B cell (primary cell): ENCODE measurements around the gene CALHM3. TPM values are rescaled to one million over a fixed set of nuclear protein-coding genes. Genes with fewer than 3 reads are reported as not detected.

ENCODE experiments used
- ATAC-seq: fragments of 200-7000 bp; cut with Tn5 transposase; one replicate; pipeline ENCODE4 v1.10.0; 2021; ENCODE audit warnings: low read depth, mild to moderate bottlenecking, moderate number of reproducible peaks, moderate library complexity
- CTCF ChIA-PET: fragments of 350-600 bp; sonication (Branson Sonifier 250); formaldehyde crosslinking; loops from one replicate; lab custom pipeline; 2021; ENCODE audit warnings: antibody characterized with exemption, inconsistent platforms; lab: Charles Lee
- POLR2A ChIA-PET: fragments of 350-600 bp; sonication (Branson Sonifier 250); formaldehyde crosslinking; loops from one replicate; lab custom pipeline; 2021; ENCODE audit warnings: antibody characterized with exemption; lab: Charles Lee
- DNase-seq: peaks from one replicate; pipeline ENCODE4 v3.0.0; 2013
- H2AFZ ChIP-seq: 2 replicates; pipeline ENCODE4 v1.6.1; 2012; ENCODE audit warnings: mild to moderate bottlenecking, low read depth, low read length; ENCODE audit not compliant: insufficient read depth, poor library complexity, severe bottlenecking
- H3K27ac ChIP-seq, 2 donors: 1 replicate in 1 of 2; 2 replicates in 1 of 2; pipeline ENCODE4 v1.5.1; 2012 to 2013; ENCODE audit warnings: low read length in 2 of 2, mild to moderate bottlenecking in 2 of 2, moderate library complexity in 1 of 2
- H3K27me3 ChIP-seq, 4 experiments: fragments of 200-600 bp in 1 of 4; sonication (generic) in 1 of 4; replicated peaks in 1 of 4; 1 replicate in 2 of 4; 2 replicates in 2 of 4; pipeline versions ENCODE4 v1.6.1 to v1.7.0; 2013 to 2016; ENCODE audit warnings: low read length in 3 of 4, mild to moderate bottlenecking in 2 of 4, mixed read lengths in 1 of 4, moderate library complexity in 1 of 4; ENCODE audit not compliant: insufficient read depth in 4 of 4, control insufficient read depth in 3 of 4; ENCODE audit errors: control extremely low read depth in 1 of 4
- H3K36me3 ChIP-seq, 2 experiments: replicated peaks in 1 of 2; 1 replicate in 1 of 2; 2 replicates in 1 of 2; pipeline versions ENCODE4 v1.6.1 to v1.7.1; 2013; ENCODE audit warnings: low read length in 1 of 2; ENCODE audit not compliant: insufficient read depth in 2 of 2, control insufficient read depth in 1 of 2; ENCODE audit errors: control extremely low read depth in 1 of 2, extremely low read depth in 1 of 2
- H3K4me1 ChIP-seq, 2 donors: fragments of 200-600 bp in 1 of 2; sonication (generic) in 1 of 2; 1 replicate in 1 of 2; 2 replicates in 1 of 2; pipeline versions ENCODE4 v1.5.1 to v1.6.1; 2013 to 2017; ENCODE audit warnings: low read length in 2 of 2; ENCODE audit not compliant: control insufficient read depth in 2 of 2, insufficient read depth in 2 of 2
- H3K4me2 ChIP-seq: replicated peaks from 2 replicates; pipeline ENCODE3; 2012; ENCODE audit warnings: mild to moderate bottlenecking, low read depth, low read length; ENCODE audit not compliant: poor library complexity, severe bottlenecking
- H3K4me3 ChIP-seq, 5 experiments: fragments of 200-600 bp in 1 of 5; sonication (generic) in 1 of 5; 1 replicate in 3 of 5; 2 replicates in 2 of 5; pipeline versions ENCODE4 v1.5.1 to v1.7.0; 2011 to 2016; ENCODE audit warnings: low read length in 4 of 5, mild to moderate bottlenecking in 4 of 5, low read depth in 2 of 5, control low read depth in 1 of 5, moderate library complexity in 1 of 5; ENCODE audit not compliant: insufficient read depth in 1 of 5; ENCODE audit errors: control extremely low read depth in 1 of 5, extremely low read depth in 1 of 5
- H3K79me2 ChIP-seq: fragments of 200-600 bp; sonication (generic); one replicate; pipeline ENCODE4 v1.6.0; 2016; ENCODE audit warnings: low read length; ENCODE audit not compliant: control insufficient read depth, insufficient read depth
- H3K9ac ChIP-seq: fragments of 200-600 bp; sonication (generic); 2 replicates; pipeline ENCODE4 v1.6.1; 2017; ENCODE audit warnings: mild to moderate bottlenecking, low read length, moderate library complexity
- H3K9me3 ChIP-seq, 3 donors: one replicate each; pipeline versions ENCODE4 v1.6.1 to v1.7.1; 2013; ENCODE audit warnings: low read length in 2 of 3; ENCODE audit not compliant: control insufficient read depth in 2 of 3, insufficient read depth in 1 of 3; ENCODE audit errors: control extremely low read depth in 1 of 3
- H4K20me1 ChIP-seq: 2 replicates; pipeline ENCODE4 v1.6.0; 2012; ENCODE audit warnings: mild to moderate bottlenecking, low read length; ENCODE audit not compliant: insufficient read depth, control insufficient read depth, poor library complexity, severe bottlenecking
- H3K27ac Mint-ChIP-seq: one replicate; pipeline ENCODE4 v1.8.0; 2021; ENCODE audit warnings: mixed read lengths
- H3K27me3 Mint-ChIP-seq: one replicate; pipeline ENCODE4 v1.8.0; 2021; ENCODE audit warnings: mixed read lengths
- H3K4me1 Mint-ChIP-seq: one replicate; pipeline ENCODE4 v1.8.0; 2021; ENCODE audit warnings: mixed read lengths
- H3K4me3 Mint-ChIP-seq: one replicate; pipeline ENCODE4 v1.8.0; 2021; ENCODE audit warnings: mixed read lengths
- H3K9me3 Mint-ChIP-seq: one replicate; pipeline ENCODE4 v1.8.0; 2022; ENCODE audit warnings: mixed read lengths; ENCODE audit not compliant: insufficient read depth
- EZH2 ChIP-seq: IDR thresholded peaks from 2 replicates; pipeline ENCODE4 v1.6.1; 2012; ENCODE audit warnings: borderline replicate concordance, low read depth, mild to moderate bottlenecking, moderate library complexity, low read length; ENCODE audit not compliant: insufficient read depth, poor library complexity, severe bottlenecking
- WGBS: methylation state at CpG from one replicate; pipeline ENCODE4 v1.1.5; 2013; ENCODE audit warnings: missing lambda C conversion rate; ENCODE audit not compliant: insufficient coverage; 5-methylcytosine and 5-hydroxymethylcytosine counted together
- intact Hi-C: fragments of 100-400 bp; cut with micrococcal nuclease; formaldehyde crosslinking; loops from one replicate; pipeline ENCODE4 v1.10.0; 2022
- polyA plus RNA-seq: library from polyadenylated mRNA; depleted of rRNA; stranded (reverse); fragments of >200 nt; gene quantifications from 2 replicates; pipeline ENCODE4 v1.2.3, GENCODE V29; 2012
- total RNA-seq, 2 donors: library from RNA; stranded (reverse); fragments of 120-200 nt in 1 of 2; gene quantifications; 1 replicate in 1 of 2; 2 replicates in 1 of 2; pipeline versions ENCODE4 v1.2.3 to v1.2.4, GENCODE V29; 2013 to 2022
- TF ChIP-seq, protein P1 (sequence below): fragments of 200-600 bp; IDR thresholded peaks from one replicate; pipeline ENCODE4 v1.8.0; 2022; ENCODE audit warnings: antibody characterized with exemption, mild to moderate bottlenecking

The CALHM3 gene
- total and polyA plus RNA-seq, 2 donors (not counting 1 experiment from before 2014, with no cell fraction given), result not detected

DNA sequence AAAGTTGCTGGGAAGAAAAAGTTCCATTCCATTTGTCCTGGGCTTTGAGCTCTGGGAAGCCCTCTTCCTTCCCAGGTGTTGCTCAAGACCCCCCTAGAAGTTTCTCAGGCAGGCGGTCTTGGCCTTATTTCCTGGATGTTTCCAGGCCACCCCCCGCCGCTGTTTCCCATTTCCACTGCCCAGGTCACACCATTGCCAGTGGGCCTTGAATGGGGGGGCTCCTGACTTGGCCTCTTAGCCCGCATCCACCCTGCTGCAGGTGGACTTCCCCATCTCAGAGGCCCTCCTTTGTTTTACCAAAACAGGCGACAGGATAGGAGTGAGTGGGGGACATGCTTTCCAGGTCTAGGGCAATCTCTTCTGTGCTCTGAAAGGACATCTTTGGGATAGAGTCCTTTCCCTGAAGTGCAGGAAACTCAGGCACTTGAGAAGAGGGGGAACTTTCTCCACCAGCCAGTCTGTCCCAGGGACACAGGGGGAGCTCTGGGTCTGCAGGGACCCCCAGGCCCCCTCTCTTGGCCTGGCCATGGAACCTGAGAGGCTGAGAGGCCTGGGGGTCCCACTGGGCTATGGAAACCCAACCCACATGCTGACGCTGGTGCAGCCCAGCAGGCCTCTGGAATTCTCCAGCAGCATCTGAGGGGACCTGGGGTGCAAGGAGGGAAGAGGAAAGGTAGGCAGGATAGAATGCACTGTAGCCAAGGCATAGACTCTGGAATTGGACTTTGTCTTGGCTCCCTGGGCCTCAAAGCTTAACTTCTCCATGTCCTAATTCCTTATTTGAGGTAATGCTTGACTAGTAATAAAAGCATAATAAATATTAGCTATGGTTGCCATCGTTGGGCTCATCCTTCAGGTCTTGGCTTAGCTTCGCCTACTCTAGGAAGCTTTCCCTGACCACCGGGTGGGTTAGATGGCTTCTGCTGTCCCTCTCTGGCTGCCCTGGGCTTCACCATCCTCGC is 32.0 kb upstream of the CALHM3 start:
- Histone ChIP-seq H4K20me1 (no peaks in the 10 kb centered on the region), H3K27me3 (peaks cover 0 to 4% (median 2%) of the 10 kb centered on the region in 4 experiments), H3K4me2 (no peak overlapping the region), H3K79me2 (no peaks in the 10 kb centered on the region), H3K9ac (no peak overlapping the region), H2AFZ (no peak overlapping the region), H3K36me3 (no peaks in the 10 kb centered on the region), H3K9me3 (no peaks in the 10 kb centered on the region), H3K4me3 (no peak overlapping the region), H3K4me1 (peaks cover 0 to 7% of the 10 kb centered on the region in 2 donors), H3K27ac (no peak overlapping the region)
- intact Hi-C loops, result no loop called here
- TF ChIP-seq, protein P1, sequence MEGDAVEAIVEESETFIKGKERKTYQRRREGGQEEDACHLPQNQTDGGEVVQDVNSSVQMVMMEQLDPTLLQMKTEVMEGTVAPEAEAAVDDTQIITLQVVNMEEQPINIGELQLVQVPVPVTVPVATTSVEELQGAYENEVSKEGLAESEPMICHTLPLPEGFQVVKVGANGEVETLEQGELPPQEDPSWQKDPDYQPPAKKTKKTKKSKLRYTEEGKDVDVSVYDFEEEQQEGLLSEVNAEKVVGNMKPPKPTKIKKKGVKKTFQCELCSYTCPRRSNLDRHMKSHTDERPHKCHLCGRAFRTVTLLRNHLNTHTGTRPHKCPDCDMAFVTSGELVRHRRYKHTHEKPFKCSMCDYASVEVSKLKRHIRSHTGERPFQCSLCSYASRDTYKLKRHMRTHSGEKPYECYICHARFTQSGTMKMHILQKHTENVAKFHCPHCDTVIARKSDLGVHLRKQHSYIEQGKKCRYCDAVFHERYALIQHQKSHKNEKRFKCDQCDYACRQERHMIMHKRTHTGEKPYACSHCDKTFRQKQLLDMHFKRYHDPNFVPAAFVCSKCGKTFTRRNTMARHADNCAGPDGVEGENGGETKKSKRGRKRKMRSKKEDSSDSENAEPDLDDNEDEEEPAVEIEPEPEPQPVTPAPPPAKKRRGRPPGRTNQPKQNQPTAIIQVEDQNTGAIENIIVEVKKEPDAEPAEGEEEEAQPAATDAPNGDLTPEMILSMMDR, result no peak
- no peak for TF ChIP-seq EZH2
- no peak overlapping the region for H3K4me3 Mint-ChIP-seq
- ATAC-seq (no peak), DNase-seq (no peak)
- peaks cover 15% of the 10 kb centered on the region for H3K27me3 Mint-ChIP-seq
- no peaks in the 10 kb centered on the region for H3K9me3 Mint-ChIP-seq
- peaks cover 8% of the 10 kb centered on the region for H3K4me1 Mint-ChIP-seq
- ChIA-PET CTCF (no interaction called here), POLR2A (no interaction called here)
- no peak overlapping the region for H3K27ac Mint-ChIP-seq
- WGBS, result 91% methylated on average over 7 of the region's 10 CpGs

DNA sequence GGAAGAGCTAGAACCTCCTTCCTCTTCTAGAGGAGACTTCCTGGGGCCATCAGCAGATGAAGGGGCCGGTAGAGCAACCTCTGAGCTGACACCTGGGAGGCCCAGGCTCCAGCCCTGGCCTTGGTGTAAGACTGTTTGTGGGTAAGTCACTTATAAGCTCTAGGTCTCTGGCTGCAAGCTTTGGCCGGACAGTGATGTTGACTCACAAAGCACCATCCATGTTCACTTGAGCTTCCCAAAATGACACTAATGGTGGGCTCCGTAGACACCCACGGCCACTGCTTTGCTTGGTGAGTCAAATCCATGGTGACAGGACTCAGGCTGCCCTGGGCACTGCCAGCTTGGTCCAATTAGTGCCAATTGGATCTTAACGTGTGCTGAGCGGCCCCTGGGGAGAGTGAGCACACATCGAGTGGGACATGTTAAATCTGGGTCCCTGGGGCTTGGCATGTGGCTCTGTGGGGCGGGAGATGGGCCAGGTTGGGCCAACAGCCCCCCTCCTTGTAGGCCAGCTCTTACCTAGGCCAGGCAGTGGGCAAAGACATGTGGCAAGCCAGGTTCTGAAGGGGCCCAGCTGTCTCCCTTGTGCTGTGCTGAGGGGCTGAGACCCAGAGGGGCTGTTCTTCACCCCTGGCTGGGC is 31.1 kb upstream of the CALHM3 start:
- H3K79me2 ChIP-seq, result no peaks in the 10 kb centered on the region
- DNase-seq, result no peak
- ATAC-seq, result no peak
- CTCF ChIA-PET, result no interaction called here
- H3K4me3 Mint-ChIP-seq, result no peak overlapping the region
- TF ChIP-seq, protein P1, result no peak
- no peak for TF ChIP-seq EZH2
- H3K4me1 ChIP-seq, result peaks cover 0 to 1% of the 10 kb centered on the region in 2 donors
- H3K9me3 ChIP-seq, result no peaks in the 10 kb centered on the region
- intact Hi-C loops, result no loop called here
- peaks cover 15% of the 10 kb centered on the region for H3K27me3 Mint-ChIP-seq
- H4K20me1 ChIP-seq, result no peaks in the 10 kb centered on the region
- H2AFZ ChIP-seq, result no peak overlapping the region
- H3K27ac Mint-ChIP-seq, result no peak overlapping the region
- H3K36me3 ChIP-seq, result no peaks in the 10 kb centered on the region
- no peak overlapping the region for H3K9ac ChIP-seq
- H3K27ac ChIP-seq, result no peak overlapping the region
- peaks cover 1% of the 10 kb centered on the region for H3K4me1 Mint-ChIP-seq
- H3K4me3 ChIP-seq, result no peak overlapping the region
- POLR2A ChIA-PET, result no interaction called here
- H3K27me3 ChIP-seq, result peaks cover 0 to 10% (median 2%) of the 10 kb centered on the region in 4 experiments
- no peaks in the 10 kb centered on the region for H3K9me3 Mint-ChIP-seq
- no peak overlapping the region for H3K4me2 ChIP-seq
- WGBS, result 89% methylated on average over 7 of the region's 8 CpGs
